ENCODE results near the gene CTSO.

DNA sequence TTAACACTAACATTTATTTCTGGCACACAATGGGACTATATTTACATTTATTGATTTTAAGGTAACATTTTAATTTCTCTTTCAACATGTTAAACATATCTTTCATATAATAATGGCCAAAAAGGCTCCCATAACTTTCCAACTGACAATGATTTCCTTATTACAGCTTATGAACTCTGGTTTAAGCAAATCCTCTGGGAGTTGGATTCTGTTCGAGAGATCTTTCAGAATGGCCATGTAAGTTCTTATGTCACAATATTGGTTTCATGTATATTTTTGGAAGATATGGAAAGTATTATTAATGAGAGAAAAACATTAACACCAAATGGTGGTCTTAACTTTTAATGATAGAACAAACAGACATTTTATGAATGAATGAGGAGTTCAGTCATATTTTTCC is 46.1 kb downstream of the CTSO start:
- TF ChIP-seq, protein P1, sequence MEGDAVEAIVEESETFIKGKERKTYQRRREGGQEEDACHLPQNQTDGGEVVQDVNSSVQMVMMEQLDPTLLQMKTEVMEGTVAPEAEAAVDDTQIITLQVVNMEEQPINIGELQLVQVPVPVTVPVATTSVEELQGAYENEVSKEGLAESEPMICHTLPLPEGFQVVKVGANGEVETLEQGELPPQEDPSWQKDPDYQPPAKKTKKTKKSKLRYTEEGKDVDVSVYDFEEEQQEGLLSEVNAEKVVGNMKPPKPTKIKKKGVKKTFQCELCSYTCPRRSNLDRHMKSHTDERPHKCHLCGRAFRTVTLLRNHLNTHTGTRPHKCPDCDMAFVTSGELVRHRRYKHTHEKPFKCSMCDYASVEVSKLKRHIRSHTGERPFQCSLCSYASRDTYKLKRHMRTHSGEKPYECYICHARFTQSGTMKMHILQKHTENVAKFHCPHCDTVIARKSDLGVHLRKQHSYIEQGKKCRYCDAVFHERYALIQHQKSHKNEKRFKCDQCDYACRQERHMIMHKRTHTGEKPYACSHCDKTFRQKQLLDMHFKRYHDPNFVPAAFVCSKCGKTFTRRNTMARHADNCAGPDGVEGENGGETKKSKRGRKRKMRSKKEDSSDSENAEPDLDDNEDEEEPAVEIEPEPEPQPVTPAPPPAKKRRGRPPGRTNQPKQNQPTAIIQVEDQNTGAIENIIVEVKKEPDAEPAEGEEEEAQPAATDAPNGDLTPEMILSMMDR (IDR thresholded peaks at IDR 0.05 in 2 of 3, conservative IDR thresholded peaks at IDR 0.05 in 1 of 3; ENCODE audit: borderline replicate concordance in 1 of 3, insufficient read depth in 1 of 3, low read depth in 2 of 3, low read length in 2 of 3), result no peak
- no peak for TF ChIP-seq EZH2 (IDR thresholded peaks at IDR 0.05)
- TF ChIP-seq EZH2phosphoT487 (IDR thresholded peaks at IDR 0.05; ENCODE audit: borderline replicate concordance), result no peak
- no peak for TF ChIP-seq POLR2A (IDR thresholded peaks at IDR 0.05; ENCODE audit: borderline replicate concordance, extremely low read depth, insufficient read depth, insufficient read length)
- TF ChIP-seq YY1 (IDR thresholded peaks at IDR 0.05; ENCODE audit: extremely low read depth, insufficient replicate concordance, low read depth, low read length), result no peak
- TF ChIP-seq, protein P2, sequence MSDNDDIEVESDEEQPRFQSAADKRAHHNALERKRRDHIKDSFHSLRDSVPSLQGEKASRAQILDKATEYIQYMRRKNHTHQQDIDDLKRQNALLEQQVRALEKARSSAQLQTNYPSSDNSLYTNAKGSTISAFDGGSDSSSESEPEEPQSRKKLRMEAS (IDR thresholded peaks at IDR 0.05), result no peak

Data from HCT116 (cell line).